Left renal pelvis (tissue), 4 donors: Measurements from ENCODE around the gene RUVBL1. TPM values are rescaled to one million over a fixed set of nuclear protein-coding genes. Genes with fewer than 3 reads are reported as not detected.

Experiments
- DNase-seq, 4 donors: peaks; one replicate each; pipeline ENCODE4 v3.0.0-alpha.2; 2013; ENCODE audit warnings: low read depth in 4 of 4, low spot score in 3 of 4
- polyA plus RNA-seq, 4 donors: library from polyadenylated mRNA; unstranded; fragments of 120-200 nt; gene quantifications; one replicate each; pipeline ENCODE4 v1.2.1, GENCODE V29; 2013; ENCODE audit not compliant: insufficient read length in 4 of 4

Gene RUVBL1
- polyA plus RNA-seq, 4 donors: 31.8 to 69.2 (median 63.9) TPM

DNA sequence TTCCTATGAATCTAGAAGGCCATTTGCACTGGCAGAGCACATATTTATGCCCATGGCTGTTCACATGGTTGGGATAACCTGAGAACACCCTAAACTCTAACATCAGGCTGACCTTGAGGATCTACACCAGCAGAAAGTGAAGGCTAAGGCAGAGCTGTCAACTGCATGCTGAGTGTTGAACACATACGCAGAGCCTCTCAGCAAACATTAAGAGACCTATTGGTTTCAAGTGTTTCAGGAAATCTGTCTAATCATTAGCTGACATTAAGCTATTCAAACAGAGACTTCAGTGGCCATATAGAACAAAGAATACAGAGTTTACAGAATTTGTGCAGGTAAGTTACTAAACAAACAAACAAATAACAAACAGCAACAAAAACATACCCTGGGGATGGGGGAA, 87.5 kb downstream of the RUVBL1 start:
- DNase-seq: no peak

DNA sequence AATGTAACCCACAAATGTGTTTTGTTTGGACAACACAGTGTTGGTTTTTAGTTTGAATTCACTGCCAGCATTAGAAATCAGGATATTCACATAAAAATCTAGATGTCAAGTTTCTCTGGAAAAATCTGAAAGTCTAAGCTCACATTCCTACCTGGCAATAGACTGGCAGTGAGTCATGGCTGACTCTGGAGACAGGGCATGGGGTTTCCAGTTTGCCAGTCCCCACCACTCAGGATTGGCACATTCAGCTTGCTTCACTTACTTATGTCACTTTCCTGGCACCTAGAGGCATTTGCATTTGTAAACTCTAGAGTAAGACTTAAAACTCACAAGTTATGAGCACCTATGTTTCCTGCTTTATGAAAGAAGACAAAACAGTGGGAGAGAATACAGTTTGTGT, 90.5 kb downstream of the RUVBL1 start:
- no peak for DNase-seq

Other genes with a start within 250 kb of the RUVBL1 start
- gene KBTBD12, start 208.6 kb downstream of the RUVBL1 start, polyA plus RNA-seq: 1 to 10 TPM in 3 of 4 donors, under 1 TPM in 1; 0.86 to 1.6 (median 1.2) TPM
- 100 to 1,000 TPM; 161 to 194 (median 167) TPM for gene SEC61A1, start 71.4 kb downstream of the RUVBL1 start, polyA plus RNA-seq
- 10 to 100 TPM; 15.7 to 27.8 (median 21.6) TPM for gene EEFSEC, start 29.7 kb upstream of the RUVBL1 start, polyA plus RNA-seq